ENCODE data around the gene PTRHD1.

The PTRHD1 gene

GRCh38 chr2:24830351-24830750 is 37.2 kb upstream of the PTRHD1 start:
- no peak for DNase-seq

GRCh38 chr2:24828238-24828996 is 35.2 kb upstream of the PTRHD1 start:
- DNase-seq: no peak

GRCh38 chr2:24827321-24828237 is 34.4 kb upstream of the PTRHD1 start:
- peak; percentile 82 for DNase-seq

GRCh38 chr2:24826773-24827145 is 33.6 kb upstream of the PTRHD1 start:
- no peak for DNase-seq

- no peak for DNase-seq
Observed at GRCh38 chr2:24825883-24826772, 32.9 kb upstream of the PTRHD1 start.

GRCh38 chr2:24824966-24825882 is 32.0 kb upstream of the PTRHD1 start:
- peak; percentile 29 for DNase-seq

GRCh38 chr2:24824071-24824588 is 30.9 kb upstream of the PTRHD1 start:
- no peak for DNase-seq

GRCh38 chr2:24822049-24822706 is 29.0 kb upstream of the PTRHD1 start:
- DNase-seq: no peak

GRCh38 chr2:24821433-24821891 is 28.3 kb upstream of the PTRHD1 start:
- DNase-seq: no peak

- no peak for DNase-seq
Observed at GRCh38 chr2:24820598-24821432, 27.6 kb upstream of the PTRHD1 start.

- DNase-seq: no peak
Observed at GRCh38 chr2:24820175-24820513, 27.0 kb upstream of the PTRHD1 start.

- DNase-seq: no peak
Observed at GRCh38 chr2:24819442-24820174, 26.4 kb upstream of the PTRHD1 start.

- no peak for DNase-seq
Observed at GRCh38 chr2:24818721-24819167, 25.6 kb upstream of the PTRHD1 start.

GRCh38 chr2:24816884-24817283 is 23.7 kb upstream of the PTRHD1 start:
- DNase-seq: no peak

GRCh38 chr2:24816404-24816803 is 23.2 kb upstream of the PTRHD1 start:
- DNase-seq: no peak

- no peak for DNase-seq
Observed at GRCh38 chr2:24815171-24815570, 22.0 kb upstream of the PTRHD1 start.

GRCh38 chr2:24814516-24814915 is 21.3 kb upstream of the PTRHD1 start:
- DNase-seq: no peak

GRCh38 chr2:24813691-24814137 is 20.5 kb upstream of the PTRHD1 start:
- no peak for DNase-seq

- no peak for DNase-seq
Observed at GRCh38 chr2:24809316-24810007, 16.3 kb upstream of the PTRHD1 start.
